ENCODE data around the gene SLC6A15.

The SLC6A15 gene

DNA sequence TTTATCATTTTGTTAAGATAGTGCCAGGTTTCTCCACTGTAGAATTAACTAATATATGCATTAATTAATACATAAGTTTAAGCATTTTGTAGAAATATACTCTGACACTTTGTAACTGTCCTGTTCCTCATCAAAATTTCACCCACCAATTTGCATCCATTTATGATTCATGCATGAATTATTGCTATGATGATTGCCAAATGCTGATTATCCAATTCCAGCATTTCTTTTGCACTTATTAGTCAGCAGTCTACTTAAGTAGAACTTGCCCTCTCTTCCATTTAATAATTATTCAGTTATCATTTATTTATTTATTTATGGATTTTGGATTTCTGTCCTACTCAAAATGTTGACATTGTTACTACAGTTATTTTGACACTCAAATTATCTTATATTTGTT is 72.2 kb downstream of the SLC6A15 start:
- Histone ChIP-seq H3K27me3 (ENCODE audit: insufficient read depth, poor library complexity, severe bottlenecking) (no peaks in the 10 kb centered on the region), H3K4me3 (replicated peaks; ENCODE audit: insufficient read depth, low read length) (no peak overlapping the region), H3K27ac (replicated peaks) (no peak overlapping the region)
- TF ChIP-seq REST (IDR thresholded peaks at IDR 0.05; ENCODE audit: insufficient replicate concordance, low read depth): no peak
- TF ChIP-seq SPI1 (IDR thresholded peaks at IDR 0.05; ENCODE audit: borderline replicate concordance, low read depth): no peak
- TF ChIP-seq POLR2AphosphoS5 (IDR thresholded peaks at IDR 0.05; ENCODE audit: low read depth): no peak
- no peak for TF ChIP-seq CTCF (IDR thresholded peaks at IDR 0.05; ENCODE audit: insufficient read depth, low read length)
- TF ChIP-seq GABPA (IDR thresholded peaks at IDR 0.05; ENCODE audit: low read depth): no peak
- no peak for DNase-seq (ENCODE audit: low read depth in 1 of 2, low spot score in 1 of 2)

GRCh38 chr12:84826925-84827324 is 85.7 kb downstream of the SLC6A15 start:
- Histone ChIP-seq H3K27me3 (ENCODE audit: insufficient read depth, poor library complexity, severe bottlenecking) (no peaks in the 10 kb centered on the region), H3K27ac (replicated peaks) (no peak overlapping the region), H3K4me3 (replicated peaks; ENCODE audit: insufficient read depth, low read length) (no peak overlapping the region)
- TF ChIP-seq REST (IDR thresholded peaks at IDR 0.05; ENCODE audit: insufficient replicate concordance, low read depth): no peak
- no peak for TF ChIP-seq SPI1 (IDR thresholded peaks at IDR 0.05; ENCODE audit: borderline replicate concordance, low read depth)
- TF ChIP-seq POLR2AphosphoS5 (IDR thresholded peaks at IDR 0.05; ENCODE audit: low read depth): no peak
- TF ChIP-seq GABPA (IDR thresholded peaks at IDR 0.05; ENCODE audit: low read depth): no peak
- TF ChIP-seq CTCF (IDR thresholded peaks at IDR 0.05; ENCODE audit: insufficient read depth, low read length): no peak
- no peak for DNase-seq (ENCODE audit: low read depth in 1 of 2, low spot score in 1 of 2)

DNA sequence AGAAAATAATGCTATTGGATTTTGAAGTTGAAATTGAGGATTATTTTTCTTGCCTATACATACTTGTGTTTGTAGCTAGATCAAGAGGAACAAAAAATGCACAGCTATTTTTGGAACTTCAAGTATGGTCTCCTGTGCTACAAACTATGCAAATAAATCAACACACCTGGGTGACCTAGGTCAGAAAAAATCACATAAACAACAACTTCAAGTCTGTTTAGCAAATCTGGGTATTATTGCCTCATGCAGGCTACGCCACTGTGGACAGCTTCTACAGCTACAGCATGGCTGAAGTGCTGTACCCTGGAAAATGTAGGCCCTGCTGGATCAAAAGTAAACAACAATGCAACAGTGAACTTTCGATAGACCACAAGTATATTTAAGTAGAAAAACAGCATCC is 87.5 kb downstream of the SLC6A15 start:
- H3K27me3 ChIP-seq (ENCODE audit: insufficient read depth, poor library complexity, severe bottlenecking): no peaks in the 10 kb centered on the region
- TF ChIP-seq REST (IDR thresholded peaks at IDR 0.05; ENCODE audit: insufficient replicate concordance, low read depth) (no peak), GABPA (IDR thresholded peaks at IDR 0.05; ENCODE audit: low read depth) (no peak), SPI1 (IDR thresholded peaks at IDR 0.05; ENCODE audit: borderline replicate concordance, low read depth) (no peak), POLR2AphosphoS5 (IDR thresholded peaks at IDR 0.05; ENCODE audit: low read depth) (no peak), CTCF (IDR thresholded peaks at IDR 0.05; ENCODE audit: insufficient read depth, low read length) (no peak)
- DNase-seq (ENCODE audit: low read depth in 1 of 2, low spot score in 1 of 2): no peak
- no peak overlapping the region for H3K27ac ChIP-seq (replicated peaks)
- H3K4me3 ChIP-seq (replicated peaks; ENCODE audit: insufficient read depth, low read length): no peak overlapping the region
